Skeletal muscle satellite cell (primary cell): ENCODE results near the gene ZDHHC7. TPM values are rescaled to one million over a fixed set of nuclear protein-coding genes. Genes with fewer than 3 reads are reported as not detected.
"Not testable (repeated sequence)": the region's sequence is repeated elsewhere in the genome, so short reads cannot be mapped to it uniquely, and the experiment has no call there.

ENCODE experiments used
- H3K27me3 ChIP-seq: 2 replicates; pipeline ENCODE4 v1.7.0; 2013; ENCODE audit warnings: low read length; ENCODE audit not compliant: control insufficient read depth, insufficient read depth
- H3K36me3 ChIP-seq: 2 replicates; pipeline ENCODE4 v1.7.0; 2013; ENCODE audit warnings: mild to moderate bottlenecking, control low read depth, low read length; ENCODE audit not compliant: insufficient read depth
- H3K4me1 ChIP-seq: 2 replicates; pipeline ENCODE4 v1.7.0; 2013; ENCODE audit warnings: low read length; ENCODE audit not compliant: control insufficient read depth, insufficient read depth
- H3K4me2 ChIP-seq: 2 replicates; pipeline ENCODE4 v1.7.0; 2013; ENCODE audit warnings: mild to moderate bottlenecking, low read length
- H3K4me3 ChIP-seq: 2 replicates; pipeline ENCODE4 v1.7.0; 2013; ENCODE audit warnings: low read length
- H3K9ac ChIP-seq: 2 replicates; pipeline ENCODE4 v1.7.0; 2013; ENCODE audit warnings: mild to moderate bottlenecking, low read depth, low read length, moderate library complexity
- H3K9me3 ChIP-seq: replicated peaks from 2 replicates; pipeline ENCODE4 v1.7.0; 2013; ENCODE audit warnings: mild to moderate bottlenecking, control low read depth, low read length
- total RNA-seq: library from RNA; depleted of rRNA; stranded (reverse); fragments of >200 nt; gene quantifications from 2 replicates; pipeline ENCODE4 v1.2.3, GENCODE V29; 2012; rRNA removed

Gene ZDHHC7
- total RNA-seq, result 37.3 and 42.6 TPM in 2 replicates

- H3K4me1 ChIP-seq, result peaks cover 24% of the 10 kb centered on the region
- H3K9ac ChIP-seq, result peak within 1 kb of the TSS; percentile 99
- no peaks in the 10 kb centered on the region for H3K9me3 ChIP-seq
- H3K4me2 ChIP-seq, result peak within 1 kb of the TSS; percentile 90
- H3K27me3 ChIP-seq, result no peaks in the 10 kb centered on the region
- H3K36me3 ChIP-seq, result peaks cover 8% of the 10 kb centered on the region
- H3K4me3 ChIP-seq, result peak within 1 kb of the TSS; percentile 92
Measured at GRCh38 chr16:85010931-85011845, at the start of gene ZDHHC7. ZDHHC7 (minus strand) TSS chr16:85011535; CDS start chr16:84990618, 20,917 bp downstream.

- Histone ChIP-seq H3K4me2 (no peak overlapping the region), H3K4me3 (no peak overlapping the region)
Measured at GRCh38 chr16:85058909-85059308, 47.6 kb upstream of the ZDHHC7 start.

GRCh38 chr16:85057948-85058347, 46.6 kb upstream of the ZDHHC7 start:
- Histone ChIP-seq H3K27me3 (no peaks in the 10 kb centered on the region), H3K4me1 (peaks cover 19% of the 10 kb centered on the region), H3K9ac (no peak overlapping the region), H3K36me3 (no peaks in the 10 kb centered on the region), H3K9me3 (no peaks in the 10 kb centered on the region), H3K4me2 (no peak overlapping the region), H3K4me3 (no peak overlapping the region)

More at GRCh38 chr16:85058909-85059308, 47.6 kb upstream of the ZDHHC7 start:
- Histone ChIP-seq H3K36me3 (no peaks in the 10 kb centered on the region), H3K27me3 (no peaks in the 10 kb centered on the region), H3K9ac (no peak overlapping the region), H3K4me1 (peaks cover 19% of the 10 kb centered on the region), H3K9me3 (no peaks in the 10 kb centered on the region)

GRCh38 chr16:85057212-85057889, 46.0 kb upstream of the ZDHHC7 start:
- no peak overlapping the region for H3K4me2 ChIP-seq
- H3K36me3 ChIP-seq, result no peaks in the 10 kb centered on the region
- no peaks in the 10 kb centered on the region for H3K9me3 ChIP-seq
- H3K9ac ChIP-seq, result no peak overlapping the region
- H3K4me3 ChIP-seq, result no peak overlapping the region
- peaks cover 20% of the 10 kb centered on the region for H3K4me1 ChIP-seq
- H3K27me3 ChIP-seq, result no peaks in the 10 kb centered on the region

GRCh38 chr16:85056211-85056748, 44.9 kb upstream of the ZDHHC7 start:
- H3K9ac ChIP-seq, result peak overlapping the region; percentile 29

GRCh38 chr16:85055493-85056210, 44.3 kb upstream of the ZDHHC7 start:
- Histone ChIP-seq H3K9me3 (no peaks in the 10 kb centered on the region), H3K27me3 (no peaks in the 10 kb centered on the region), H3K4me2 (peak overlapping the region; percentile 78), H3K36me3 (no peaks in the 10 kb centered on the region), H3K9ac (peak overlapping the region; percentile 29), H3K4me3 (peak overlapping the region; percentile 50), H3K4me1 (peaks cover 29% of the 10 kb centered on the region)

More at GRCh38 chr16:85056211-85056748, 44.9 kb upstream of the ZDHHC7 start:
- Histone ChIP-seq H3K9me3 (no peaks in the 10 kb centered on the region), H3K4me1 (peaks cover 23% of the 10 kb centered on the region), H3K27me3 (no peaks in the 10 kb centered on the region), H3K36me3 (no peaks in the 10 kb centered on the region), H3K4me2 (peak overlapping the region; percentile 78), H3K4me3 (no peak overlapping the region)

GRCh38 chr16:85054948-85055492, 43.7 kb upstream of the ZDHHC7 start:
- Histone ChIP-seq H3K9me3 (no peaks in the 10 kb centered on the region), H3K4me2 (peak overlapping the region; percentile 78), H3K4me1 (peaks cover 33% of the 10 kb centered on the region), H3K4me3 (peak overlapping the region; percentile 50), H3K27me3 (no peaks in the 10 kb centered on the region), H3K9ac (peak overlapping the region; percentile 29), H3K36me3 (no peaks in the 10 kb centered on the region)

- not testable (repeated sequence) for H3K36me3 ChIP-seq, H3K4me2 ChIP-seq, H3K9ac ChIP-seq, H3K9me3 ChIP-seq, H3K27me3 ChIP-seq, H3K4me3 ChIP-seq
- peaks cover 33% of the 10 kb centered on the region for H3K4me1 ChIP-seq
Measured at GRCh38 chr16:85054321-85054720, 43.0 kb upstream of the ZDHHC7 start.

GRCh38 chr16:85052536-85052935, 41.2 kb upstream of the ZDHHC7 start:
- Histone ChIP-seq H3K9me3 (no peaks in the 10 kb centered on the region), H3K27me3 (no peaks in the 10 kb centered on the region), H3K36me3 (no peaks in the 10 kb centered on the region), H3K4me3 (no peak overlapping the region), H3K4me1 (peaks cover 33% of the 10 kb centered on the region), H3K9ac (no peak overlapping the region), H3K4me2 (no peak overlapping the region)

GRCh38 chr16:85051683-85052082, 40.3 kb upstream of the ZDHHC7 start:
- H3K4me3 ChIP-seq, result no peak overlapping the region
- no peak overlapping the region for H3K9ac ChIP-seq
- H3K36me3 ChIP-seq, result no peaks in the 10 kb centered on the region
- no peak overlapping the region for H3K4me2 ChIP-seq
- H3K9me3 ChIP-seq, result no peaks in the 10 kb centered on the region
- H3K27me3 ChIP-seq, result no peaks in the 10 kb centered on the region
- peaks cover 33% of the 10 kb centered on the region for H3K4me1 ChIP-seq
